ENCODE data around the gene PTGES.
A peak's percentile ranks its signal among the peaks of the same experiment; 100 is the strongest.
"Not testable (repeated sequence)": the region's sequence is repeated elsewhere in the genome, so short reads cannot be mapped to it uniquely, and the experiment has no call there.

The PTGES gene

GRCh38 chr9:129769669-129770068, 16.8 kb upstream of the PTGES start:
- DNase-seq: no peak

GRCh38 chr9:129768486-129768885, 15.6 kb upstream of the PTGES start:
- DNase-seq: no peak

DNA sequence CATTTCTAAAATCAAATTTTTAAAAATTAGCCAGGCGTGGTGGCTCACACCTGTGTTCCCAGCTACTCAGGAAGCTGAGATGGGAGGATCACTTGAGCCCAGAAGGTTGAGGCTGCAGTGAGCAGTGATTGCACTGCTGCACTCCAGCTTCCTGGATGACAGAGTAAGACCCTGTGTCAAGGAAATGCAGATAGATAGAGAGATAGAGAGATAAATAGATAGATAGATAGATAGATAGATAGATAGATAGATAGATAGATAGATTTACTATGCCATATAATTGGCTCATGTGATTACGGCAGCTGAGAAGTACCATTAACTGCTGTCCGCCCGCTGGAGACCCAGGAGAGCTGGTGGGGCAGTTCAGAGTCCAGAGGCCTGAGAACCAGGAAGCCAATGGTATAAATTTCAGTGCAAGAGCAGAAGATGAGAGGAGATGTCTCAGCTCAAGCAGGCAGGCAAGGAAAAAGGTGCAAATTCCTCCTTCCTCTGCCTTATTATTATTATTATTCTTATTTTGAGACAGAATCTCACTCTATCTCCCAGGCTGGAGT, 13.0 kb upstream of the PTGES start:
- no peak for DNase-seq

DNA sequence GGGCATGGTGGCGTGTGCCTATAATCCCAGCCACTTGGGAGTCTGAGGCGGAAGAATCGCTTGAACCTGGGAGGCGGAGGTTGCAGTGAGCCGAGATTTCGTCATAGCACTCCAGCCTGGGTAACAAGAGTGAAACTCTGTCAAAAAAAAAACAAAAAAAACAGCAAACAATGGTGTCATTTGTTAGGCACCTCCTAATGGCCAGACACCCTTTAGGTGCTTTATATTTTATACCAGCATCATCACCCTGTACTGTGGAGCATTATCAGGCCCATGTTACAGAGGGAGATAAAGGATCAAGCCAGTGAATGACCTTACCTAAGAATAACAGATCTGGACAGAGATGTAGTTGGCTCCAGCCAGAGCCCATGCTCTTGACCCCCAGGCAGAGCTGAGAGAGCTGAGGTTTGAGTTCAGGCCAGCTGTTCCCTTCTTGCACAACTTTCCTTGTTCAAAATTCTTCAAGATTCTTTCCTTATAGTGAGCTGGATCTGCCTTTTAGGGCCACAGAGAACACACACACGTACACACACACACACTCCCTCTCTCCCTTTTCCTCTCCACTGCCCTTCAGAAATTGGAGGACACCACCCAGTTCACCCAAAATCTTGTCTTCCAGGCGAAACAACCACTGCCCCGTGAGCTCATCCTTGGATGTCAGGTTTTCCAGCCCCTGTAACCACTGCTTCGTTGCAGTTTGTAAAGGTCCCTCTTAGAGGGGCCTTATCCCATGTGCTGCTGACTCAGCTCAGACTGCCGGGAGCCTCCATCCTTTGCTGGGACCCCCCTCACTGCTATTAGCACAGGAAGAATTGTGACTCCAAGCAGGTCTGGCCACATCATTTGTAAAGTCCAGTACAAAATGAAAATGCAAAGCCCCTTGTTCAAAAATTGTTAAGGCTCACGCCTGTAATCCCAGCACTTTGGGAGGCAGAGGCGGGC, 10.4 kb upstream of the PTGES start:
- DNase-seq: peak; percentile 23

DNA sequence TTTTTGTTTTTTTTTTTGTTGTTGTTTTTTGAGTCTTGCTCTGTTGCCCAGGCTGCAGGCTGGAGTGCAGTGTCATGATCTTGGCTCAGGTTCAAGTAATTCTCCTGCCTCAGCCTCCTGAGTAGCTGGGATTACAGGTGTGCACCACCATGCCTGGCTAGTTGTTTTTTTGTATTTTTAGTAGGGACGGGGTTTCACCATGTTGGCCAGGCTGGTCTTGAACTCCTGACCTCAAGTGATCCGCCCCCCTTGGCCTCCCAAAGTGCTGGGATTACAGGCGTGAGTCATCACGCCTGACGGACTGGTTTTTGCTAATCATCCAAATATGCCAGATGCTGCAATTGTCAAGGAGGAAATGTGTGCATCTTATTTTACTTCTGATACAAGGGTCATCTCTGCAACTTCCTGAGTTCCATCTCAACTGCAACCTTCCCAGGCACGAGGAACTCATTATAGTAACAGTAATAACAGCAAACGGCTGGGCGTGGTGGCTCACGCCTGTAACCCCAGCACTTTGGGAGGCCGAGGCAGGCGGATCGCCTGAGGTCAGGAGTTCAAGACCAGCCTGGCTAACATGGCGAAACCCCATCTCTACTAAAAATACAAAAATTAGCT, 9.6 kb upstream of the PTGES start:
- DNase-seq: peak; percentile 97

- DNase-seq: no peak
These were observed 9.1 kb upstream of the PTGES start for GRCh38 chr9:129761901-129762369.

DNA sequence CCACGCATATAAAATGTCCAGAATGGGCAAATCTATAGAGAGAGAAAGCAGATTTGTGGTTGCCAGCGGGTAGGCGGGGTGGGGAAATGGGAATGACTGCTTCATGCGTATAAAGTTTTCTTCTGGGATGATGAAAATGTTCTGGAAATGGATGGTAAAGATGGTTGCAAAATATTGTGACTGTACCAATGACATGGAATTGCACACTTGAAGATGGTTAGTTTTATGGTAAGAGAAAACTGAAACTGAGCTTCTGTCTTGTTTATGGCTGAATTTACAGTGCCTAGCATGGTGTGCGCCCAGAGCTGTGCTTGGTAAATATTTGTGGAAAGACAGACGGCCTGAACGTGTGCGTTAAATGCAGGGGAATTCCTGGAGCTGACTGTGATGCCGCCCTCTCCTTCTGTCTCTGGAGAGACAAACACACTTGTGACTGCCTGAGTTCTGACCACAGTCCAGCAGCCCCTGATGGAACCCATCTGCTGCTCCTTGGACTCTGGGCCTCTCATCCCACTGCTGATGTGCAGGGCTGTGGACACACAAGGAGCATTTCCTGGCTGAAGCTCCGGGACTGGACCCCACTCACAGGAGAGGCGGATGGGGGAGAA, 8.6 kb upstream of the PTGES start:
- DNase-seq: no peak

GRCh38 chr9:129760784-129761183, 7.9 kb upstream of the PTGES start:
- not testable (repeated sequence) for DNase-seq

GRCh38 chr9:129759804-129760502, 7.1 kb upstream of the PTGES start:
- no peak for DNase-seq

DNA sequence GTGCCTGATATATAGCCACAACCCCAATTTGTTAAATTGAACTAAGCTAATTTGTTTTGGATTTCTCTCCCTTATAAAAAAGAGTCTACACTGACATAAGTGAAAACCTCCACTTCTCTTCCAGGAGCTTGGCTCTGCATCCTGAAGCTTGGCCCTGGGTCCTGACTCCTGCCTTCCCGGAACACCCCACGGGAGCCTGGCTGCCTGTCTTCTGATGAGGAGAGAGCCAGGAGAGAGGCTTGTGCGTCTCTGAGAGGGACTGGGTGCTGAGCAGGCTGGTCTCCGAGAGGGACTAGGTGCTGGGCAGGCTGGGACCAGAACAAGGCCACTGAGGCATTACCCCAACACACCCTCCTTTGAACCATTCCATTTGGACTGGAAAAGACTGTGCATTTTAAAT, 6.5 kb upstream of the PTGES start:
- no peak for DNase-seq

DNA sequence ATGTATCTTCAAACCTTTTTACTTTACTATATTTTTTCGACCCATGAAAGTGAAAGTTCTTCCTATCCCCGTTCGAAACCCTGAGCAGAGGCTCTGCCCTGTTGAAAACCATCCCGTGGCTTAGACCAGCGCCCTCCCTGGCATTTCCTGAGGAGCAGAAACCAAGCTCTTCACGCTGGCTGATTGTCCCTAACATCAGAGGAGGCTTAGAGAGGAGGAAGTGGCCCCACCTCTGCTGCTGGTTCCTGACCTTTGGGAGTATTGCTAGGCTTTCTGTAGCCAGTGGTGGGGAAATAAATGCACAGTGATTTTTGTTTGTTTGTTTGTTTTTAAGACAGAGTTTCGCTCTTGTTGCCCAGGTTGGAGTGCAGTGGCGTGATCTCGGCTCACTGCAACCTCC, 4.2 kb upstream of the PTGES start:
- DNase-seq: peak; percentile 80

DNA sequence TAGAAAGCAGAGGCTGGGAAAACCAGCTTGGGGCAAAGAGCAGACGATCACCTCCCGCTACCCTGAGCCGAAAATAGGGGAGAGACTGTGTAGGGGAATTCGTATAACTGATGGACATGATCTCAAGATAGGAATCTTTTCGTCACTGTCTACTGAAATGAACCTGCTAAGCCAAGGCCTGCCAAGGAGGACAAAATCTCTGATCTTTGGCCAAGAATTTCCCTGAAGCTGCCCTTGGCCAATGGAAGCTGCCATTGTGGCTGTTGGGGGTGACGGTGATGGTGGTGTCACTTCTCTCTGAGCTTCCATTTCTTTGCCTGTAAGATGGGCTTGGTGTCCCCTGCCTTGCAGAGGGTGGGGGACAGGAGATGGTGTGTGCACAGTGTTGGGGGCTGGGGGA, 3.3 kb upstream of the PTGES start:
- no peak for DNase-seq

- DNase-seq: no peak
These were observed 2.3 kb upstream of the PTGES start for GRCh38 chr9:129755151-129755550.

DNA sequence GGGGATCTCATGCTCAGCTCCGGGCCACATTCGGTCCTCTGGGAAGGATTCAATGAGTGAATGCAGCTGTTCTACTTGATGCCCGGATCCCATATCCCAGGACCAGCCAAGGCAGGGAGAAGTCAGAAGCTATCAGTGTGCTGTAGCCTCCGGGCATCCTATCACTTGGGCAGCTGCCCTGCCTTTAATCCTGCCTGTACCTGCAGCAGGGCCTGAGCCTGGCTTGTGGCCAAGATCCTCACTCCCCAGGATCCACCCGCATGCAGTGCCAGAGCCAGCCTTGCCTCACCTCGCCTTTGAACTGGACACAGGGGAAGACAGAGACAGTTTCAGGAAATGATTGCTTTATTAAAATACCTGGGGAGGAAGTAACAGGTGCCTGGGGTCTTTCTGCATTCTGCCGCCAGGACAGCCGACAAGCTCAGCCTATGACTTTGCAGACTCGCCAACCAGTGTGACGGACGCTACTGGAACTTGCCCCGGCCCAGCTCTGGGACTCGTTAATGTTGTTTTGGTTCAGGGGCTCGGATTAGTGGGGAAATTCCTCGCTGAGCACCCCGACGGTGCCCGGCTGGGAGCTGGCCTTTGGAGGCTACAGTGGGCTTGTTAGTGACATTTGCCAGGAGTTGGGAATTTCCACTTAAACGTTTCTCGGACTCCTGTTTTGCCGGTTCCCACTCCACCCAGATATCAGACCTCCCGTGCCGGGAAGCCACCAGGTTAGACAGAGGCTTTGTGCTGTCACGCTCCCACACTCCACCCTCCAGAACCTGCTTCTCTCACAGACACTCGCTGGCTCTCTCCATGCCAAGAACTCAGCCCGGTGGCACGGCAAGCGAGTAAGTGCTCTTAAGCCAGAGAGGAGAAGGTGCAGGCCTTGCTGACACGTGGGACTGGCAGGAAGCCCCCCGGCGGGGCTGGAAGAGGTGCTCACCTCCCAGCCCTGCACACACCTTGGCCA, 721 bp downstream of the PTGES start:
- DNase-seq: no peak

DNA sequence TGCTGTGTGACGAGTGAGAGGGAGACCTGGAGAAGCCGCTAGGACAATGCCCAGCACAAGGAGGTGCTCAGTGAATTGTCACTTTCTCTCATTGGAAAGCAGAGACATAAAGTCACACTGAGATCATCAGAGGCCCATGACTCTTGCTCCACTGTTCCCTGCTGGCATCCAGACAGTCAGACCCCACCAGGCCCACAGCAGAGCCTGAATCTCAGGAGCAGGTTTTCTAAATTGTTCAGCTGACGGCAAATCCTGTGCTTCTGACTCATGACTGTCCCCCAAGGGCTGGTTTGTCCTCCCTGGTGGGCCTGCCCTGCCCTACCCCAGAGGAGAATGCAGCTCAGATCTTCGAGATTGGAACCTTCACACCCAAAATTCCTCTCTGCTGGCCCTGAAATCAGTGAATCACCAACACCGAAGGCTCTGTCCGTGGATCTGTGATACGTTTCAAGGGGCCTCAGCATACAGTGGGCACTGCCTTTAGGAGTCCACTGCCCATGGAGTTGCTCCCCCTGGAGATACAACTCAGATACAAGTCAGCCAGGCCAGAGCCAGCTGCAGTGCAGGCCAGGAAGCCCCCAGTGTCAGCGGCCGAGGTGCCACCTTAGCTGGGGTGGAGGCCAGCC, 2.7 kb downstream of the PTGES start:
- DNase-seq: no peak

DNA sequence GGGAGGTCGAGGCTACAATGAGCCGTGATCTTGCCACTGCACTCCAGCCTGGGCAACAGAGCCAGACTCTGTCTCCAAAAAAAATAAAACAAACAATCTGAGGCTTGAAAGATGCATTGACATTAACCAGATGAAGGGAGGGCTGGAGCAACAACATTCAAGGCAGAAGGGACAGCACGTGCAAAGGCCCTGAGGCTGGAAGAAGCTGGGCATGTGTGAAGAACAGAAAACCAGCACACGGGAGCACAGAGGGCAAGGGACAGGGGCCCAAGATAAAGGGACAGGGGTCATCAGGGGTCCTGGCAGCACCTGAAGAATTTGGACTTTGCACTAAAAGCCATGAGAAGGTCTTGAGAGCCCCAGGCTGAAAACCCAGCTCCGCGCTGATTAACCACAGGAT, 3.3 kb downstream of the PTGES start:
- DNase-seq: no peak

GRCh38 chr9:129749052-129749451, 3.8 kb downstream of the PTGES start:
- DNase-seq: not testable (repeated sequence)

DNA sequence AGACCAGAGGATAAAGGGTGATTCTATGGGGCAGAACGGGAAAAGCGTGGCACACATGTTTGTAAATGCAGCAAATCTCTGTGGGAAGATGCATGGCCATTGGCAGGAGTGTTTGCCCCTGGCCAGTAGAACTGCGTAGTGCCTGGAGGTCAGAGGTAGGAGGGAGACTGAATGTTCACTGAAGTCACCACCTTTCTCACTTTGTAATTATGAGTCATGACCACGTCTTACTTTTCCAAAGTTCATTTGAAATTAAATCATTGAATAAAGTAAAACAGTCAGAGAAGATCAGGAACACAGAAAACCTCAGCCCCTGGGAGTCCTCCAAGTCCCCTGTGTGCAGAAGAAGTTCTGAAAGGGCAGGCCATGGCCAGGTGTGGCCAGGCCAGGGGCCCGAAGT, 4.6 kb downstream of the PTGES start:
- no peak for DNase-seq

DNA sequence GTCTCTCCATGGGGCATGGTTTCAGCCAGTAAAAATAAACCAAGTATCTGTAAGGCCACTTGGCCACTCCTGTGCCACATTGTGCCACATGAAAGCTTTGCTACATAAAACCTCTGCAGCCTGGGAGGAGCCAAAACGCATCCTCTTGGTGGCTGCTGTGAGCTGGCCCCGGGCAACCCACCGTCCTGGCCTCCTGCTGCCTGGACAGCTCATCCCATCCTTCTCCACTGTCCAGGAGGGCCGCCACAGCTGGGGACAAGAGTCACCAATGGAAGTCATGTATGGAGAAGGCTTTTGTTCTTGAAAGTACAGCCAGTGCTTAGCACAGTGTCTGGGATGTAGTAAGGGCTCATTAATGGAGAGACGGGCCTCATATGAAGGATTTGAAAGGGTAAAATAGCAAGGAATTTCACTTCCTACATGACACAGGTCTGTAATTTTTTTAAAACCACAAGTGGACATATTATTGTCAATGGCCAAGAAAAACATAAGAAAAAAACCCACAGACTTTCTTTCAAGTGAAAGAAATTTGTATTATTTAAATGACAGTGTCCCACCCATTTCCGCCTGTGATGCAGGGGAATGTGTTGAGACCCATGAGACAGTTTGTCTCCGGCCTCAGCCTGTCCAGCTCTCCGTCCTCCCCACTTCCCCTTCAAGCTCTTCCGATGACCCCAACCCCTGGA, 6.6 kb downstream of the PTGES start:
- peak; percentile 72 for DNase-seq

DNA sequence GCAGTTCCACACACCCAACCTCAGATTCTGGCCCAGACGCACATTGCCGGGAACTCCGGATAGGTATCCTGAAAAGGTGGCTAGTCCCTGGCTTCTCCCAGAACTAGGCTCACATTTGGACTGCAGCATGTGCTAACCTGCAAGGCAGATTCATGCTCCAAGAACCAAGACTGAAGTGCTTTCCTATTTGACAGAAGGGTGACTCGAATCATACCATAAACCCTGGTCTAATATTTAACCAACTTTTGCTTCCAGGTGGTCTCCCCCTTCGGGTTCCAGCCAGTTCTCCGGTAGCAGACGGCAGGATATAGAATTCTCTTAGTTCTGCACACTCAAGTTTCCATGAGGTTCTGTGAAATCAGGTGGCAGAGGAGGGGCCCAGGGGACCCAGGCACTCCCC, 7.6 kb downstream of the PTGES start:
- no peak for DNase-seq
